Activated effector memory CD4-positive, alpha-beta T cell treated with anti-CD3 and anti-CD28 coated beads, Interleukin-2, amount 50 U/mL, for 16 hours (primary cell): ENCODE results near the gene HSD17B2.

Experiments
- DNase-seq: peaks from one replicate; pipeline ENCODE4 v3.0.0-alpha.2; 2020

The HSD17B2 gene

DNA sequence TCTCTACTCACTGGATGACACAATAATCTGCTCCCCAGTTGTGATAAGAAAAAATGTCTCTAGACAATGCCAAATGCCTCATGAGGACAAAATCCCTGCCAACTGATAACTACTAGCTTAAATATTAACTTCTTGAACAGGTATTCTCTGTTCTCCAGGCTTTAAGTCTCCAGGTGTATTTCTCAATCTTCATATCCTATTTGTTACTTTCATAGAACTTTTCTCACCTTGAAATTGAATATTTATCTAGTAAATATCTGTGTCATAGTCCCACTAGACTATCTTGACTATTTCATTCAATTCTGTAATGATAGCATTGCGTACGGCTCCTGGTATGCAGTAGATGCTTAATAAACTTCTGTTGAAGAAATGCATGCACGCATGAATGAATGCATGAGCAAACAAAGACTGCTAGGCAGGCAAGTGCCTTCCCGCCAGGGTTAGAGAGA is 15.9 kb downstream of the HSD17B2 start:
- no peak for DNase-seq

DNA sequence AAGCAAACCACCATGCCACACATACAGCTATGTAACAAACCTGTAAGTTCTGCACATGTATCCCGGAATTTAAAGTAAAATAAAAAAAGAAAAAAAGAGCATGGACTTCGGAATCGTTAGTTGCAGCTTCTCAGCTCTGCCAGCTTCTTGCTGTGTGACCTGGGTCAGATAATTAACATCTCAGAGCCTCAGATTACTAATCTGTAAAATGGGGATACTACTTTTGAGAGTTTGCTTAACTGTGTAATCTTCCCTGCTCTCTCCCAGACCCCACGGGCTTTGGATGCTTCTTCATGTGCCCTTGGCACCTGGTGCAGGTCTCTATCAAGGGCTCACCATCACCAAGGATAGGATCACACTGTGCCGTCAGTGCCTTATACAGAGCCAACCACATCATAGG is 16.6 kb downstream of the HSD17B2 start:
- no peak for DNase-seq

DNA sequence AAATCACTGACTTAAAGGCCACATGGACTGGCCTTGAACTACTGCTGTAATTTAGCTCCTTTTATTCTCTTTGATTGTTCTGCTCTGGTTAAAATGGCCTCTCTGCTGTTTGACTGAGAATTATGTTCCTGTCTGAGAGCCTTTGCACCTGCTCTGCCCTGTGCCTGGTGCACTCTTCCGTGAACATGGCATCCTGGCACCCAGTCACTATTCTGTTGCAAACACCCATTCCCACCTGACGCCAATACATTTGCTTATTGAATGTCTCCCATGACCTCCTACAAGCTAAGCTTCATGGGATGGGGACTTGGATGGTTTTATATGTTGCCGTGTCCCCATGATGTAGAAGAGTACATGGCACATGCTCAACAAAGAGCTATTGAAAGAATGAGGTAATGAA is 20.1 kb downstream of the HSD17B2 start:
- no peak for DNase-seq

DNA sequence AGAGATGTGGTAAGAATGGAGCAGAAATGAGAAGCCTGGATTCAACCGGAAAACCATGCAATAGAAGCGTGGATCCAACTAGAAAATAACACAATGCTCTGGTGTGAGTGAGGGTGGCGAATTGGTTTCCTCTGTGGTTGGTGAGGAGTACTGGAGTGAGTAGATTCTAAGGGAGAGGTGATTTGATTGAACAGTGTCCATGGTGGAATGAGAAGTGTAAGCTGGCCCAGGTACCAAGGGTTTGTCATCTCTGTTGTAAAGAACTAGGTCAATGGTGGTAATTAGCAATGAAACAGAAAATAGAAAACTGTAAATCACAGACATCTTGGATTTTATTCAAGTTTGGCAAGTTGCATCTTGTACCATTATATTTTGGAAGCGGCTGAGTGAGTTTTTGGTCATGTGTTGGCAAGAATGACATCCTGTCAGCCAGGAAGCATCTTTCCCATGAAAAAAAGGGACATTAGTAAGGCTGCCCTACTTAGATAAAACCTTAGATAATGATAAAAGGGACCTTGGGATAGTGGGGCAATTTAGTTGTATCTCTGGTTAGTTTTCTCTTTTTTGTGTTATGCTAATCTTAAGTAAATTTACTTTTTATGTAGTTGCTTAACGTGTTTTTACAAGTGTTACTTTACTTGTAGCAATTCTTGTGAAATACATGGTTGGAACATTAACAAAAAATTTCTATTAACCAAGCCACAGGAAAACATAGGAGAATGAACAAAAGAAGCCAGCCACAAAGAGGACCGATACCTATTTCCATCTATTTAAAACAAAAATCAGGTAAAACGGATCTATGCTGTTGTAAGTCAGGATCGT is 20.9 kb downstream of the HSD17B2 start:
- no peak for DNase-seq

DNA sequence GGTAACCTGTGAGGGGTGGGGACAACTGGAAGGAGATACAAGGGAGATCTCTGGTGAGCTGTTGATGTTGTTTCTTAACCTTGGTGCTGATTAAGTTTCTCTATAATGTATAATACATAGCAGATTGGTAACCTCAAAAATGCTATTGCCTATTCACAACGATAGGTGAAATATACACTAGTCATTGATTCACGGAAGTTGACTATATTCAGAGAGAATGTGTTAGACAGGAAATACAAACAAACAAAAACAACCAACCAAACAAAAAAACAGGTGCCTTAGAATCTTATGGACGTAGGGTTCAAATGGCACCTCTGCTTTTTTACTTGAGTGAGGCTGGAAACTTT is 21.5 kb downstream of the HSD17B2 start:
- no peak for DNase-seq

DNA sequence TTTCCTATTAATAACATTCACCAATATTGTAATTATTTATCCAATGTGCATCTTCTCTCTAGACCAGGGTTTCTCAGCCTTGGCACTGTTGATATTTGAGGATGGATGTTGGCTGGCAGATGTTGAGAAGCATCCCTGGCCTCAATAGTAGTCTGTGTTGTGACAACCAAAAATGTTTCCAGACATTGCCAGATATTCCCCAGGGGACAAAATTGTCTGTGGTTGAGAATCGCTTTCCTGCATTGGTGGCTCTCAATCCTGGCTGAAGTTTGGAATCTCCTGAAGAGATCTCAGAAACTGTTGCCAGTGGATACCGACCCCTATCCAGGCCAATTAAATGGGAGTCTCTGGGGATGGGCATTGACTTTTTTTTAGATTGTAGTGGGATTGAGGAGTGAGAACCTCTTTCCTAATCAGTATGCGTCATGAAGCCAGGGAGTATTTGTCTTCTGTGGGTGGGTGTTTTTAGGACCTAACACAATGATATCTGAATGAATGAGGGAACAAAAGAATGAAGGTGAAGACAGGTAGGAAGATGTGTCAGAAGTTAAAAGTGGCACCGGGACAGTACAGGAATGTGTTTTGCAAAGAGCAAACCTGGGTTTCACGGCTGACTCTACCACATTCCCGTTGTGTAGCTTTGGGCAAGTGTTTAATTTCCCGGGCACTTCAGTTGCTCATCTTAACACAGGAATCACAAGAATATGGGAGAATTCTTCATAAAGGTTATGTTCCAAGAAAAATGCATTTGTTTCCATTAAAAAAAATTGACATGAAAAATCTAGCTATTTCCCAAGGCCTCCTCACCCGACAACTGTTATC is 24.3 kb downstream of the HSD17B2 start:
- DNase-seq, result no peak

DNA sequence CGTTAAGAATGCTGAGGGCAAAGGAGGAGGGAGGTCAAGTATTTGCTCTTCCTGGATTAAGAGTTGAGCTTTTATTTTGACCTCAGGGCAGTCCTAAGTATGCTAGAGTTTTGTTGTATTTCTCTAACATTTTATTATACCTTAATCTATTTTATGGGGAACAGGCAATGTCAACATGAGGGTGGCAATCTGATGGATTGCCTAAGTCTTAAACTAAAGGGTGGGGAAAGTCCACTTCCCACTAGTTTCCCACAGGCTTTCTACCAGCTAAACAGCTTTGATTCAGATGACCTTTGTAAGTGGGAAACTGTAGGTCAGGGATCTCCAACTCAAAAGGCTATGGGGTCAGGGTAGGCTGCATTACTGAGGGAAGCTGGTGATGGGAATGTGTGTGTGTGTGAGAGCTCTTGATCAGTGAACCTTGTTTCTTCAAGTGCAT is 24.9 kb downstream of the HSD17B2 start:
- no peak for DNase-seq

DNA sequence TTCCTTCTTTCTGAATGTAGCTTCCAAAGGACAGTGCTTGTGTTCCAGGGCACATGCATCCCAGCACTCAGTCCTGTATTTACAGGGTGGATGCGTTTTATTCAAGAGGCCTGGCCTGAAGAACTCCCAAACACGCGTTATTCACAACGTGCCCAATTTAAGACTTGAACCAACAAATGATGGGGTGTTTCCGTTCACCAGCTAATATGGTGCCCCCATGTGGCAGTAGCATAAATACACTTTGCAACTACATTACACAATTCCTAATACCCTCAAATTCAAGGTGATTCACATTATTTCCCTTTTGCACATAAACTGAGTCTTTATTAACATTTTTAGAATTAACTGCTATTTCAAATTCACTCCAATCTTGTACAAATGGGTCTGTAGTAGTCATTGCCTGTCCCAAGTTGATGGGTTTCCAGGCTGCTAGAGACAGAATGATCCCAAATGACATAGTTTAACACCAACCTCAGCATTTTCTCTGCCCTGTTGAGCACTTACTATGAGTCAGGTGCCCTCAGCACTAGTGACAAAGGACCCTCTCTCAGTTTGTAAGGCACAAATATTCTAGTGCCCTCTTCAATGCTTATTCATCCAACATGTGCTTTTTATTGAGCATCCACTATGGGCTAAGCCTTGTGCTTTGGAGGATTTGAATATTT is 26.9 kb downstream of the HSD17B2 start:
- DNase-seq, result no peak

DNA sequence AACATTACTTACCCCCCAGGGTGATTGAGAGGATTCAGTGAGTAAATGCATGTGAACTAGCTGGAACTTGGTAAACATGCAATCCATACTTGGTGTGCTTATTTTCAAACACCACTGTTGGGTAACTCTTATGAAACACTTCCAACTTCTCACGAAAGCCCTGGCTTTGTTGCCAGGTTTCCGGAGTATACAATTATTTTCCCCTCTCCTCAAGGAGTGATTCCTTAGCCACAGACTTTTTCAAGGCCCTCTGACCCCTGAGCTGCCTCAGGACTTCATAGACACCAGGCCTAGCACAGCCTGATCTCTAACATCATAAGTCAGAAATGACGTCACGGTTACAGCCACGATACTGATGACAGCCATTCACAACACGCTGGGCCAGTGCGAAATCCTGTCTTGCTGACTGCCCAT is 27.6 kb downstream of the HSD17B2 start:
- DNase-seq, result no peak

DNA sequence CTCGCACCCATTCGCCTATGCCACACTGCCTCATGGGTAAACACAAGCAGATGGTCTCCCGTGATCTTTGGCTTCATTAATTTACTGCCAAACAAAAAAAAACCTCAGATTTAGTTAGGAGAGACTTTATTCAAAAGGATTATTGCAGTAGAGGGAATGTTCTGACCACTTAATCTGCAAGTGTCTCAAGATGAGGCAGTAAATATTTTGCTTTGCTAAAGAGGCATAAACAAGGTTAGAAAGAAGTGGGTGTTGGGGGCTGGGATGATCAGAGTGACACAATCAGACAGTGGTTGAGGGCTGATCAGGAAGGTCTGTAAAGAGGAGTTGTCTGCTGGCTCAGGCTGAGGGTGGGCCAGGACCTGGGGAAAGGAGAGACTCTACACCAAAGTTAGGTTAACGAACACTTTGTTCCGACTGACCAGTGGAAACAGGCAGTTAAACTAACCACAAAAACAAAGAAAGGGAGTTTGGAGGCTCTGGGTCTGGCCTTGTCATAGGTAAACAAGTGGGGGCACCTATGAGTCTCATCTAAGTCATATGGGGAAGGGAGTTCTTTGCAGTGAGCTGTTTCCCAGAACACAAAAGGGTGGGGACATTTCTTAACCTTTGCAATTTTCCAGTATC is 28.5 kb downstream of the HSD17B2 start:
- DNase-seq, result no peak

DNA sequence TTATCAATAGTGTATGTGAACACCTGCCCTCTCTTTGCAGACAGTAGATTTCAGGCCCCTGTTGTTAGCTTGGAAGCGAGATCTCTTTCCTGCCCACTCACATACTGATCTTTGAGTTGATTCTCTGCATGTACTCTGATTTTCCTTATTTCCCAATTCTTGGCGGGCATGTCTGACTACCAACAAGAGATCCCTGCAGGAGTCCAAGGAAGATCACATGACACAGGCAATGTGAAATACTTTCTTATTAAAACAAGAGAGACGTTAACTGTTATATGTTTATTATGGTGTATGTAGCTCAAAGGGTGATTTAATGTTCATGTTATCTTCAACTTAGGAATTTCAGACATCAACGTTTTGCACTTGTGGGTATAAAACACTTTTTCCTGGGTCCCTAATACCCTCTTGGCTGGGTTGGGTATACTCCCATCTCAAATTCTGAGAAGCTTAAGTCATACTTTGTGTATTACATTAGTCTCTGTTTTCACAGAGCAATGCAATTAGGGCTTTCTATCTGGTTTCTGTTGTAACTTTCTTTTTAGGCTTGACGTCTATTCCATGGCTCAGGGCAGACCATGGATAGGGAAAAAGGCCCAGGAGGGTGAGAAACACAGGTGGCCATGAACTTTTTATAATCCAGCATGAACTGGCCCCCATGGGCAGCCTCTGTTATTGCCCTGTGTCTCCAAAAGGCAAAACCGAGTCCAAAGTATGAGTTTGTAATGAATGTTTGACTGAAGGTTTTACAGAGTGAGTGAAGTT is 32.2 kb downstream of the HSD17B2 start:
- no peak for DNase-seq

DNA sequence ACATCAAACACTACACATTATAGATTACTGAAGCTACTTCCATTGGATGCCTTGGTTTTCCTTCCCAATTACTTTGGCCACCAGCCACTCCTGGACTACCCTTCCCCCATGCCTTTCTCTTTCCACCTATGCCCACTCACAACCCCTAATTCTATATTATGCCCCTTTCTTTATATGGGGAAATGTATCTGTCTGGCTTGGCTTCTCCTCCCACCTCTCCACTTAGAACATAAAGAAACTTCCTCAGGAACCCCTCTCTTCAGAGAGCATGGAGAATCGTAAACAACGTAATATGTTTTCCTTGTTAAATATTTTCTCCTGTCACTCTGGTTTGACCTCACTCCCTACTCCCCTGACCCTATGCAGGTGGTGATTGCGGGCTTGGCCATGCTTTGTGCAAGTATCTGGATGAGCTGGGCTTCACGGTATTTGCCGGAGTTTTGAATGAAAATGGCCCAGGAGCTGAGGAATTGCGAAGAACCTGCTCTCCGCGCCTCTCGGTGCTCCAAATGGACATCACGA is 32.8 kb downstream of the HSD17B2 start:
- DNase-seq, result no peak

DNA sequence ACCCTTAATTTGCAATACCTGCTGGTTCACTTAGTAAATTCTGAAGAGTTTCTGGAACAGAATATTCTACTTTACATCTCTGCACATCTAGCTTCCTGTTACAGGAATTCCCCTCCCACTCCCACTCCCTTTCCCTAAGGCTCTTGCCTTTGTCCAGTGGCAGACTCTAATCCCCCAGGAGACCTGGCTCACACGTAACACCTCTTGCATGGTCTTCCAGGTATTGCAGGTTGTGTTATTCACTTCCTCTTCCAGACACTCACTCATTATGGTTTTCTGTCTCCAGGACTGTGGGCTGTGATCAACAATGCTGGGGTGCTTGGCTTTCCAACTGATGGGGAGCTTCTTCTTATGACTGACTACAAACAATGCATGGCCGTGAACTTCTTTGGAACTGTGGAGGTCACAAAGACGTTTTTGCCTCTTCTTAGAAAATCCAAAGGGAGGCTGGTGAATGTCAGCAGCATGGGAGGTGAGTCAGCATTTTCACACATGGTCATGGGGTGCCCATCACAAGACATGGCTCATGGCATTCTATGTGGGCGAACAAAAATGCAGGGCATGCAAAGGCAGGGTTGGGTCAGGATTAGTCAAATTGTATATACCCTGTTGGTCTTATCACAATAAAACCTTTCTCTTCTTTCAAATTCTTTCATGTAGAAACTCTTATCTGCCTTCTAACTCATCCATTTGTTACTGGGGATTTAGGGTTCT is 35.8 kb downstream of the HSD17B2 start:
- no peak for DNase-seq

DNA sequence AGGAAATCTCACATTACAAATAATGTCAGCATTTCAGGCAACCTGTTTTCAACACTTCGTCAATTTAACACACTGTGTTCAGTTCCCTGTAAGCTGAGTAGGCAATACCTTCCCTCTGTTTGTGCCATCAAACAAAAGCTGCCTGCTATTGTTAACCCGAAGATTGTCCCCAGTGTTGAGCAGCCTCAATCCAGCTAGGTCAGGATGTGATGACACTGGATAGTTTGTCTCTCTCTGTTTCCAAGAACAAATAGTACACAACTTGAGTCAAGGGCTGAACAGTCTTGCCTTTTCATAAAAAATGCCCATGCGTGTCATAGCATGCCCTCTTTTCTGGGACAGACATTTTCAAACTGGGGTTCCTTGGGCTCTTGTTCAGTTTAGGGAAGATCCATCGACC is 36.4 kb downstream of the HSD17B2 start:
- no peak for DNase-seq

DNA sequence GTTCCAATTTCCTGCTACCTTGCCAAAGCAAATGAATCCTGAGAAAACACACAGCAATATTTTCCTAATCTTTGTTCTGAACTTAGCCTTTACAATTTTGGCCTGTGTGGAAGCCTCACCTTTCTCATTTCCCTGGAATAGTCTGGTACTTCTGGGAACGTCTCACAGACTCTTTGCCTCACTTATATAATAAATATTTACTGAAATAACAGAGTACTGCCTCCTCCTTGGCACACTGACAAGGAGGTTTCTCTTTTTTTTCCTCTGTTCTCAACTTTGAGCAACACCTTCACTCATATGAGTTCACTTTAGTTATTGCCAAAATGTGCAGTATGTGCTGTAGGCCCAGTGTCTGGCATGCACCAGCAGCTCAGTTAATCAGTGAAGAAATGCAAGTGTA is 37.3 kb downstream of the HSD17B2 start:
- DNase-seq, result no peak

DNA sequence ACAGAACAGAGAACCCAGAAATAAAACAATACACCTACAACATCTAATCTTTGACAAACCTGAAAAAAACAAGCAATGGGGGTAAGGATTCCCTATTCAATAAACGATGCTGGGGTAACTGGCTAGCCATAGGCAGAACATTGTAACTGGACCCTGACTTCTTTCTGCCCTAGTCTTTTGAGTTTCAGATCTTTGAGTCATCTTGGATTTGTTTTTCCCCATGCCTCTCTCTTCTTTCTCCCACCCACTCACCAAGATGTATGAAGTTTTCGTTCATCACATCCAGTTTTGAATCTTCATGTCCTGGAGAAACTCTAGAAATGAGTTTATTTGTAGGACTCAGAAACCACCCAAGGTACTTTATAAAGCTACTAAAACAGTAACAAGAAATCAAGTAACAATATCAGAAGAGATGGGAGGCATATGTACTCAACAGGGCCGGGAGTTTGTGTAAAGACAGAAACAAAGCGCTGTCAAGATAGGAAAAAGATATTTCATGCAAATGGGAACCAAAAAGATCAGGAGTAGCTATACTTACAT is 39.0 kb downstream of the HSD17B2 start:
- DNase-seq, result no peak

DNA sequence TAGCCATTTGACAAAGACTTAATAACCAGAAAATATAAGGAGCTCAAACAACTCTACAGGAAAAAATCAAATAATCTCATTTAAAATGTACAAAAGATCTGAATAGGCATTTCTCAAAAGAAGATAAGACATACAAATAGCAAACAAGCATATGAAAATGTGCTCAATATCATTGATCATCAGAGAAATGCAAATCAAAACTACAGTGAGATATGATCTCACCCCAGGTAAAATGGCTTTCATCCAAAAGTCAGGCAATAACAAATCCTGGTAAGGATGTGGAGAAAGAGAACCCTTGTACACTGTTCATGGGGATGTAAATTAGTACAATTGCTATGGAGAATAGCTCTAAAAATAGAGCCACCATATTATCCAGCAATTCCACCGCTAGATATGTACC is 43.1 kb downstream of the HSD17B2 start:
- DNase-seq, result no peak

DNA sequence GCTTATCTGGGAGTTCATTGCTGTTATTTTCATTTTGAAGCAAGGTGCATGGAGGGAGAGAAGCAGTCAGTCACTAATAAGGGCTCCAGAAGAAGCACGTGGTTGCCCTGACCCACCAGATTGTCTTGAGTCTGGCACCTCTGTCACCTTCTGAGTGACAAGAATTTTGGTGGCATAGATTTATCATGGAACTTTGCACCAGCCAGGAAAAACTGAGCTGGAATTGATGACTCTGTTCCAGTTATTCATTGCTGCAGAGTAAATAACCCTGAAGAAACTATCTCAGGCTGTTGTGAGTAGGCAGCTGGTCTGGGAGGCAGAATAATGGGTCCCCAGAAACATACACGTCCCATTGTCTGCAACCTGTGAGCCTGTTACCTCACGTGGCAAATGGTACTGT is 44.8 kb downstream of the HSD17B2 start:
- no peak for DNase-seq

DNA sequence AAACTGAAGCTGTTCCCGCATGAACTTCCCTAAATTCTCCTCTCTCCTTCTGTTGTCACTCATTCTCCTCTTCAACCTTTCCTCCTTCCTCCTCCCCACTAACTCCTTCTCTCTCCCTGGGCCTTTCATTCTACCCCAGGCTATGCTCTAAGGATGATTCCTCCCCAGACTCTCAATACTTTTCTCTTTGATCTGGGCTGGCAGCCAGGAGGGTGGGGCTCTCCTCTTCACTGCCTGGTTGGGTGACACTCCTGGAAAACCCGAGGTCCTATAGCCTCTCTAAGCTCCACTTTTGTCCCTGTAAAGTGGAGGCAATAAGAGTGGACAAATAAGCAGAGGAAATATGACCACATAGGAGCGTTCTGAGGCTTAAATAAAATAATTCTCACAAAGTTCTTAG is 46.2 kb downstream of the HSD17B2 start:
- DNase-seq, result no peak

DNA sequence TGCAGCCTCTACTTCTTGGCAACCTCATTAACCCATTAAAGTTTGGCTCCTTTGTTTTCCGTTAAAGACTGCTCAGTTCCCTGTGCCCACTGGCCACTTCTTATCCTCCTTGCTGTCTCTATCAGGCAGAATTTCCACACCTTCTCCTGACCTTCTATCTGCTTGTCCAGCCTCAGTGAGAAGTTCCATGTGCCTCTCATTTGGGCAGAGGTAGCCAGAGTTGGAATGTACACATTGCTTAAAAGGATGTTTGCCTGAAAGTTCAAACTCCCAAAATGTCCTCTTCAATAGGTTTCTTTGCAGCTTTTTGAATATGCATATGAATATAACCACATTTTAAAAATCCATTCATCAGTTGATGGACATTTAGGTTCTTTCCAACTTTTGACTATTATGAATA is 47.0 kb downstream of the HSD17B2 start:
- no peak for DNase-seq

DNA sequence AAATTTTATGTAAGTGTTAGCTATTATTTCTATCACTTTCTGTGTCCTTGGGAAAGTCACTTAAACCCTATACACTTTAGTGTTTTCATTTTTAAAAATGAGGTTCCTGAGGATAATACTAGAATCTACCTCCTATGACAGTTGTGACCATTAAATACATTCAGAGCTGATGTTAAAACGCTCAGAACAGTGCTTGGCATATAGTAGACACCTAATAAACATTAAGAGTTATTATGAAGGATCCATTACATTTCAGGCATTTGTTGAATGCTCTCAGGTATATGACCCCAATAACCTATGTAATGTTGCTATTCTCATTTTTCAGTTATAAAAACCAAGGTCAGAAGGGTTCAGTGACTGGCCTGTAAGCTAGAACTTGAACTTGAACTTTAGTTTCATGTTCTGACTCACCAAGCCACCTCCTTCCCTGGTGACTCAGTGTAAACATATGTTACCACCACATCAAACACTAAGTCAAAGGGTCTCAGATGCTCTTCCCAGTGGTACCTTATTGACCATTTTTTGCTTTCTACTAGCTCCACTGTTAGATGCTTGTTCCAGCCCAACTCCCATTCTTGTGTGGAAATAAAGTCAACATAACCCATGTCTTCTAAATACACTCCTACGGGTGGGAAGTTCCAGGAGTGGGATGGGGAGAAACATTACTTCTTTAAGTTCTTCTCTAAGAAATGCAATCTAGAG is 47.6 kb downstream of the HSD17B2 start:
- DNase-seq, result no peak
